Stimulated activated naive CD4-positive, alpha-beta T cell treated with Interleukin-2 at 50 U/mL for 16 hours (primary cell): ENCODE data around the gene LDHA.
A peak's percentile ranks its signal among the peaks of the same experiment; 100 is the strongest.
"Not testable (repeated sequence)": the region's sequence is repeated elsewhere in the genome, so short reads cannot be mapped to it uniquely, and the experiment has no call there.

ENCODE experiments used
- DNase-seq: peaks from one replicate; lab custom pipeline; 2025; lab: John Stamatoyannopoulos, UW

LDHA gene

DNA sequence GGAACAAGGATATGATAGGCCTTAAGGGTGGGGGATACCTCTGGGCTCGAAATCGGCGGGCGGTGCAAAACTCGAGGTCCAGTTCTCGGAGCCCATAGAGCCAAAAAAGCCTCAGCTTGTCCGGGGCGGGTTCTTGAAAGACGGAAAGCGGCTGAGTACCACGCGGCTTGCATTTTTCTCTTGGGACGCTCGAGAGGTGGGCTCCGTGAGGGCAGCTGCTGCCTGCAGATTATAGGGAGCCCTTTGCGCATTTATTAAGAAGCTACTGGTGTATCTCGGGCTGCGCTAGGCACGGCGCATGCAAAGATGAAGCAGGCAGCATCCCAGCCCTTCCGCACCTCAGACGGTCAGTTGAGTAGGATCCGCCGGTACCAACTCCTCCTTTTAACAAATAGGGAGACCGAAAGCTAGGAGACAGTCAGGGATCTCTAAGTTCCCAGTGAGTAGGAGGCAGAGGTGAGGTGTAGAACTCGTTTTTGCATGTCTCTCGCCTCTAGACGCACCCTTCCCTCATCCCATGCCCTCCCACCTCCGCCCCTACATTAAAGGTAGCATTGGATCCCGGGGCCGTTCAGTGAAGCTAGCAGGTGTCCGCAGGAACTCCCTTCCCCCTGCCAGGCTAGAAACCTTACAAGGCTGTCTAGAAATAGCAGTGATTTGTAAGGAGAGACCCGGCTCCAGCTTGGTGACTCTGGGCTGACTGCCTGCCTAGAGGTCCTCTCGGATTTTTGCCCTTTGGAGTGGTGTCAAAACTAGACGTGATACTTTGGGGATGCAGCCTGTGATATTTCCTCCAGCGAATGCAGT lies 768 bp downstream of the LDHA start:
- DNase-seq = peak; percentile 36

- peak; percentile 89 for DNase-seq
Measured at GRCh38 chr11:18395735-18396504, 1.6 kb downstream of the LDHA start.

- DNase-seq = no peak
Measured at GRCh38 chr11:18397921-18398320, 3.6 kb downstream of the LDHA start.

- DNase-seq = not testable (repeated sequence)
Measured at GRCh38 chr11:18401077-18401476, 6.7 kb downstream of the LDHA start.

GRCh38 chr11:18404062-18404461 lies 9.7 kb downstream of the LDHA start:
- DNase-seq = no peak

- not testable (repeated sequence) for DNase-seq
Measured at GRCh38 chr11:18407400-18407799, 13.0 kb downstream of the LDHA start.

DNA sequence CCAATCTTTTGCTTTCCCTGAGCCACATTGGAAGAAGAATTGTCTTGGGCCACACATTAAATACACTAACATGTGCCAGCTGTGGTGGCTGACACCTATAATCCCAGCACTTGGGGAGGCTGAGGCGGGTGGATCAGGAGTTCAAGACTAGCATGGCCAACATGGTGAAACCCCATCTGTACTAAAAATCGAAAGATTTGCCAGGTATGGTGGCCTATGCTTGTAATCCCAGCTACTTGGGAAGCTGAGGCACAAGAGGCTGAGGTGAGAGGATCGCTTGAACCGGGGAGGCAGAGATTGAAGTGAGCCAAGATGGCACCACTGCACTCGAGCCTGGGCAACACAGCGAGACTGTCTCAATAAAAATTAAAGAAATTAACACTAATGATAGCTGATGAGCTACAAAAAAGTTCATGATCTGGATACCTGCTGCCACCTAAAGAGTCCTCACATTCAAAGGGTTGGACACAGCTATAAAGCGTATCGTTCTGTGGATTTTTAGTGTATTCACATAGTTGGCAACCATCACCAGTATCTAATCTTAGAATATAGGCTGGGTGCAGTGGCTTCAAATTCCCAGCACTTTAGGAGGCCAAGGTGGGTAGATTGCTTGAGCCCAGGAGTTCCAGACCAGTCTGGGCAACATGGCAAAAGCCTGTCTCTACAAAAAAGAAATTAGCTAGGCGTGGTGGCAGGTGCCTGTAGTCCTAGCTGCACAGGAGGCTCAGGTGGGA lies 14.4 kb downstream of the LDHA start:
- DNase-seq = no peak

GRCh38 chr11:18416459-18416858 lies 22.1 kb downstream of the LDHA start:
- DNase-seq = no peak

GRCh38 chr11:18419040-18419439 lies 24.7 kb downstream of the LDHA start:
- no peak for DNase-seq

GRCh38 chr11:18420067-18420466 lies 25.7 kb downstream of the LDHA start:
- DNase-seq = no peak

DNA sequence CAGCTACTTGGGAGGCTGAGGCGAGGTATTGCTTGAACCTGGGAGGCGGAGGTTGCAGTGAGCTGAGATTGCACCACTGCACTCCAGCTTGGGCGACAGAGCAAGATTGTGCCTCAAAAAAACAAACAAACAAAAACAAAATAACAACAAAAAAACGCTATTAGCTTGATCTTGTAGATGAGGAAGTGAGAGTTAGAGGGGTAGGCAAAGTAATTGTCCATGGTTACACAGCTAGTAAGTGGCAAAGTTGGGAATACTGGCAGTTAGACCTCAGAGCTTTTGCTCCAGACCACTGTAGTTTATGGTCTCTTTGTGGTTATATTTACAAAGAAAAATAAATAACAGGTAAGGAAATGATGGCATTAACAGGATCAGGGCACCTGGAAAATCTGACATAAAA lies 32.9 kb downstream of the LDHA start:
- DNase-seq = no peak

DNA sequence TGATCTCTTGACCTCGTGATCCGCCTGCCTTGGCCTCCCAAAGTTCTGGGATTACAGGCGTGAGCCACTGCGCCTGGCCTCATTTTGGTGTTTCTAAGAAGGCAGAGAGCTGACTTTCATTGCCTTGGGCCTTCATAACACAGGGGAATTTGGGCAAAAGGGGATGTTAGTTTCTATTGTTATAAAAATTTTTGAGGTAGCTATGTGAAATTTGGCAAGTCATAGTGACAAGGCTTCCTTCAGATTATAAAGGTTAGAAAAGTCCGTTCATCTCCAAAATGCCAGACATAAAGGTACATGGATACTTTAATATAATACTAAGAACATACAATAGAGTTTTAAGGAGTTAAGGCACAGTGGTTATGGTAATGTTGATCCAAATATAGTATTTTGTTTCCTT lies 35.0 kb downstream of the LDHA start:
- no peak for DNase-seq

- no peak for DNase-seq
Measured at GRCh38 chr11:18438691-18439090, 44.3 kb downstream of the LDHA start.

GRCh38 chr11:18449251-18449650 lies 54.9 kb downstream of the LDHA start:
- no peak for DNase-seq

GRCh38 chr11:18452927-18453326 lies 58.6 kb downstream of the LDHA start:
- DNase-seq = no peak

DNA sequence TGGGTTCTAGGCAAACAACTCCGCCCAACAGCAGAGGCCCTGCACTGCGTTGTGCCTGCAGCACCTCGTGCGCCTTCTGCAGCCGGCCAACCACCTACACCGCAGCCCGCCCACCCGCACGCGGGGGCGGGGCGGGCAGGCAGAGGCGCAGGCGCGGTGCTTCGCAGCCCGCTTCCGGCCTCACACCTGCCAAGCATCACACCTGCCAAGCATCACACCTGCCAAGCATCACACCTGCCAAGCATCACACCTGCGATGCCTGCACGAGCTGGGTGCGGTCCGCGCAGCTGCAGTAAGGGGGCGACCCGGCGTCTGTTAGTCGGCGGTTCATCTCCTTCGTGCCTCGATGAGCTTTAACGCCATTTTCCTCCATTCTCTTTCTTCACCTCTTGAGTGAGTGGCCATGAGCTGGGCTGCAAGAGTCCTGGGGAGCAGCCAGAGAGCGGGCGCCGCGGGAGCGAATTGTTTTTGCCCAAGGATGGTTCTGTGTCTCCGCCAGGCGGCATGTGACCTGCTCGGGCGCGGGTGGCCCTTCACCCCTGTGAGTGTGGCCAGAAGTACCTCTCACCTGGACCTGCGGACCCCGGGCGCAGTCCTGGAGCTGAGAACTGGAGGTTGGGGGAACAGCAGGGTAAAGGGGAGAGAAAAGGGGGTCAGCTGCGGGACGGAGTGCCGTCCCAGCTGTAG lies 61.5 kb downstream of the LDHA start, which contains the start of gene LDHAL6A:
LDHAL6A (plus strand) TSS at position 171 of the 687 bp plus-strand sequence. CDS start 825 bp downstream, outside the sequence.
- DNase-seq = no peak

DNA sequence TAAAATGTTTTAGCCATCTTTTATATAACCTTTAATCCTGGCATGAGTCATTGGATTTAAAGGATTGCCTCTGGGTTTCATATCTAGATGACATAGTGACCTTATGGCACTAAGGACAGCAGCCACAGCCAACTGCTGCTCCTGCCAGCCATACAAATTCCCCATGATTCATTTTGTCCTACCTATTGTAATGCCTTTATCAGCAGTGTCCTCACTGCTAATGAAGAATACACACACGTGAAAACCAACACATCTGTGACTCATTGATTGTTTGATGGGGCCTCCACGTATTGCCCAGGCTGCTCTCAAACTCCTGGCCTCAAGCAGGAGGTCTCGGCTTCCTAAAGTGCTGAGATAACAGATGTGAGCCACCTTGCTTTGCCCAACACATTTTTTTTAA lies 63.1 kb downstream of the LDHA start:
- DNase-seq = no peak
